ENCODE results near the gene AUTS2.

Gene AUTS2

GRCh38 chr7:69813637-69814240 is 215.5 kb downstream of the AUTS2 start:
- DNase-seq (ENCODE audit: low read depth in 1 of 2, low spot score in 1 of 2), result no peak

GRCh38 chr7:69814421-69814962 is 216.2 kb downstream of the AUTS2 start:
- no peak overlapping the region for H3K27ac ChIP-seq (replicated peaks)
- no peak overlapping the region for H3K4me3 ChIP-seq (replicated peaks; ENCODE audit: insufficient read depth, low read length)
- TF ChIP-seq SPI1 (IDR thresholded peaks at IDR 0.05; ENCODE audit: borderline replicate concordance, low read depth) (peak; percentile 17; the same call in 1 of the 2 replicates), GABPA (IDR thresholded peaks at IDR 0.05; ENCODE audit: low read depth) (no peak)
- H3K27me3 ChIP-seq (ENCODE audit: insufficient read depth, poor library complexity, severe bottlenecking), result no peaks in the 10 kb centered on the region
- no peak for DNase-seq (ENCODE audit: low read depth in 1 of 2, low spot score in 1 of 2)

More at GRCh38 chr7:69813637-69814240, 215.5 kb downstream of the AUTS2 start:
- TF ChIP-seq SPI1 (IDR thresholded peaks at IDR 0.05; ENCODE audit: borderline replicate concordance, low read depth) (no peak), CTCF (IDR thresholded peaks at IDR 0.05; ENCODE audit: insufficient read depth, low read length) (no peak), POLR2AphosphoS5 (IDR thresholded peaks at IDR 0.05; ENCODE audit: low read depth) (no peak), REST (IDR thresholded peaks at IDR 0.05; ENCODE audit: insufficient replicate concordance, low read depth) (no peak), GABPA (IDR thresholded peaks at IDR 0.05; ENCODE audit: low read depth) (no peak)
- Histone ChIP-seq H3K27ac (replicated peaks) (no peak overlapping the region), H3K27me3 (ENCODE audit: insufficient read depth, poor library complexity, severe bottlenecking) (no peaks in the 10 kb centered on the region), H3K4me3 (replicated peaks; ENCODE audit: insufficient read depth, low read length) (no peak overlapping the region)

GRCh38 chr7:69816501-69816900 is 218.2 kb downstream of the AUTS2 start:
- Histone ChIP-seq H3K27me3 (ENCODE audit: insufficient read depth, poor library complexity, severe bottlenecking) (no peaks in the 10 kb centered on the region), H3K4me3 (replicated peaks; ENCODE audit: insufficient read depth, low read length) (no peak overlapping the region), H3K27ac (replicated peaks) (no peak overlapping the region)
- TF ChIP-seq GABPA (IDR thresholded peaks at IDR 0.05; ENCODE audit: low read depth), result no peak
- no peak for TF ChIP-seq SPI1 (IDR thresholded peaks at IDR 0.05; ENCODE audit: borderline replicate concordance, low read depth)
- TF ChIP-seq CTCF (IDR thresholded peaks at IDR 0.05; ENCODE audit: insufficient read depth, low read length), result no peak
- TF ChIP-seq POLR2AphosphoS5 (IDR thresholded peaks at IDR 0.05; ENCODE audit: low read depth), result no peak
- no peak for TF ChIP-seq REST (IDR thresholded peaks at IDR 0.05; ENCODE audit: insufficient replicate concordance, low read depth)
- DNase-seq (ENCODE audit: low read depth in 1 of 2, low spot score in 1 of 2), result no peak

GRCh38 chr7:69817121-69817520 is 218.8 kb downstream of the AUTS2 start:
- DNase-seq (ENCODE audit: low read depth in 1 of 2, low spot score in 1 of 2), result no peak
- TF ChIP-seq REST (IDR thresholded peaks at IDR 0.05; ENCODE audit: insufficient replicate concordance, low read depth), result no peak
- no peak for TF ChIP-seq SPI1 (IDR thresholded peaks at IDR 0.05; ENCODE audit: borderline replicate concordance, low read depth)
- no peak for TF ChIP-seq CTCF (IDR thresholded peaks at IDR 0.05; ENCODE audit: insufficient read depth, low read length)
- TF ChIP-seq GABPA (IDR thresholded peaks at IDR 0.05; ENCODE audit: low read depth), result no peak
- no peak for TF ChIP-seq POLR2AphosphoS5 (IDR thresholded peaks at IDR 0.05; ENCODE audit: low read depth)
- no peak overlapping the region for H3K27ac ChIP-seq (replicated peaks)

More at GRCh38 chr7:69817121-69817520, 218.8 kb downstream of the AUTS2 start:
- Histone ChIP-seq H3K4me3 (replicated peaks; ENCODE audit: insufficient read depth, low read length) (no peak overlapping the region), H3K27me3 (ENCODE audit: insufficient read depth, poor library complexity, severe bottlenecking) (no peaks in the 10 kb centered on the region)

All from HL-60 (cell line).